Measurements from ENCODE around the gene DNAAF5.
"Not testable (repeated sequence)": the region's sequence is repeated elsewhere in the genome, so short reads cannot be mapped to it uniquely, and the experiment has no call there.

DNAAF5 gene

DNA sequence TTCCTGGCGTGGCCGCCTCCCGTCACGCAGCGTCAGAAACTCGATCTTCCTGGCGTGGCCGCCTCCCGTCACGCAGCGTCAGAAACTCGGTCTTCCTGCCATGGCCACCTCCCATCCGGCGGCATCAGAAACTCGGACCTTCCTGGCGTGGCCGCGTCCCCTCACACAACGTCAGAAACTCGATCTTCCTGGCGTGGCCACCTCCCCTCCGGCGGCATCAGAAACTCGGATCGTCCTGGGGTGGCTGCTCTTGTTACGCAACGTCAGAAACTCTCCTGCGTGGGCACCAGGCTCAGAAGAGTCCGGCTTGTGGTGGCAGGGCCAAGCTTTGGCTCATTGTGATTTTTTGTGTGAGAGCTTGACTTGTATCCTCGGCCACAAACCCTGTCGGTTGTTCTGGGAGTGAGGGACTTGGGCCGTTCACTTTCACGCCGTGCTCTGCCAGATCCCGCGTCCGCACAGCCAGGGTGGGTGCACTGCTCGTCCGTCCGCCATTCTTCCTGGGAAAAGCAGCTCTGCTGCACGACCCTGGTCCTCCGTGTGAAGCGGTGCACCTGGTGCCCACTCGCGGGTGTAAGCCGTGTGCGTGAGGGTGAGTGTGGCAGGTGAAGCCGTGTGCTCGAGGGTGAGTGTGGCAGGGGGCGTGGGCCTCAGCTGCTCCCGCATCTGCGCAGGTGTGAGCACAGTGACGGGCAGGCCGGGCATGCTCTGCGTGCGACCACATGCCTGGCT lies 56.4 kb downstream of the DNAAF5 start:
- DNase-seq (ENCODE audit: low read depth), result no peak

DNA sequence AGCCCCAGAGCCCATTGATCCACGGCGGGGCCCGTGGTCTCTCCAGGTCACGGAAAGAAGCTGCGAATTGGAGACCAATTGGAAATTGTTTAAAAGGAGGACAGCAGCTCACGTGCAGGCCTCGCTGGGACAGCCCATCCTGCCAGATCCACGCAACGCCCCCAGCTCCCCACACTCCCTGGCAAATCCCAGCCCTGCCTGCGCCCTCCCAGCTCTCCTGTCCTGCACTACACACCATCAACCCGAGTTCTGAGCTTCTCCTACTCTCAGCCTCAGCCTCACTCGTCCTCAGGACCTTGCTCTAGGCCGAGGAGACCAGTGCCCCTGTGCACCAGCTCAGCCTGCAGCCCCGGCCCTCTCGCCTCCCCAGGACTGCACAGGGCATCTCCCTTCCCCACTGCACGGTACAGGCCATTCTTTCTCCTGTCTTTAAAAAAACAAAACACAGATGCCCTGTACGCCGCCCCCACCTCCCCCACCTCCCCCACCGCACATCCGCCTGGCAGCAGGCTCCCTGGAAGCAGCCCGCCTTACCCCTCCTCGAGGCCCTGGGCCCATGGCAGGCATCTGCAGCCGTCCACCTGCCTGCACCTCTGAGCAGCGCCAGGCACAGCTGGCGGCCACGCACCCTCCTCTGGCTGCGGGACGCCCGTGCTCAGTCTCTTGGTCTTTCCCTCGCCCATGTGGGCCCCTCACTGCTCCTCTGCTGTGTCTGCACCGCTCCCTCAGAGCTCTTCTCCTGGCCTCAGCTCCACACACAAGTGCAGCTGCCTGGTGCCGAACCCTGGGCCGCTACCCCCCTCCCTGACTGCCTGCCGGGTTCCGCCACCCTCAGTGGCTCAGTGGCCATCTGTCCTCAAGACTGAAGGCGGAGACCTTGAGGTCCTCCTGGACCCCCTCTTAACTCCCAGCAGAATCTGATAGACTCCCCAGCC lies 57.3 kb downstream of the DNAAF5 start:
- no peak for DNase-seq (ENCODE audit: low read depth)

DNA sequence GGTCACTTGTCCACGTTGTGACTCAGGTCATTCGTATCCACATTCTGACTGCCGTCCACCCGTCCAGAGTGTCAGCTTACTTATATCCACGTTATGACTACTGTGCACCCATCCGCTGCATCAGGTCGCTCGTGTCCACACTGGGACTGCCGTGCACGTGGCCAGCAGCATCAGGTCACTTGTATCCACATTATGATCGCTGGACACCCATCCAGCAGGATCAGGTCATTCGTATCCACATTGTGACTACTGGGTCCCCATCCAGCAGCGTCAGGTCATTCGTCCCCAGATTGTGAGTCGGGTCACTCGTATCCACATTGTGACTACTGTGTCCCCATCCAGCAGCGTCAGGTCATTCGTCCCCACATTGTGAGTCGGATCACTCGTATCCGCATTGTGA lies 58.5 kb downstream of the DNAAF5 start:
- DNase-seq (ENCODE audit: low read depth), result no peak

DNA sequence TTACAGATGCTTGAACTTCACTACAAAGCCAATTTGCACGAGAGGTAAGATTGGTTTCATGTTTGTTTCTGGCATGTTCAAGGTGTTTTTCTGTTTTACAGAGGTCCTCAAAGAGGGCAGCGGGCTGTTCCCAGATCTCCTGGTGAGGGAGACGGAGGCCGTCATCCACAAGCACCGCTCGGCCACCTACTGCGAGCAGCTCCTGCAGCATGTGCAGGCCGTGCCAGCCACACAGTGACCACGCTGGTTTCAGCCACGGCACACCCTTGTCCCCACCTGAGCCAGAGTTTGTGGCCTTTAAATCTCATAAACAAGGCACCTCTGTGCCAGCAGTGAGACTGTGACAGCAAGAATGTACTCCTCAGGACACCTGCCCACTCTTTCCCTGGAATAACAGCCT lies 58.9 kb downstream of the DNAAF5 start:
- no peak for DNase-seq (ENCODE audit: low read depth)

DNA sequence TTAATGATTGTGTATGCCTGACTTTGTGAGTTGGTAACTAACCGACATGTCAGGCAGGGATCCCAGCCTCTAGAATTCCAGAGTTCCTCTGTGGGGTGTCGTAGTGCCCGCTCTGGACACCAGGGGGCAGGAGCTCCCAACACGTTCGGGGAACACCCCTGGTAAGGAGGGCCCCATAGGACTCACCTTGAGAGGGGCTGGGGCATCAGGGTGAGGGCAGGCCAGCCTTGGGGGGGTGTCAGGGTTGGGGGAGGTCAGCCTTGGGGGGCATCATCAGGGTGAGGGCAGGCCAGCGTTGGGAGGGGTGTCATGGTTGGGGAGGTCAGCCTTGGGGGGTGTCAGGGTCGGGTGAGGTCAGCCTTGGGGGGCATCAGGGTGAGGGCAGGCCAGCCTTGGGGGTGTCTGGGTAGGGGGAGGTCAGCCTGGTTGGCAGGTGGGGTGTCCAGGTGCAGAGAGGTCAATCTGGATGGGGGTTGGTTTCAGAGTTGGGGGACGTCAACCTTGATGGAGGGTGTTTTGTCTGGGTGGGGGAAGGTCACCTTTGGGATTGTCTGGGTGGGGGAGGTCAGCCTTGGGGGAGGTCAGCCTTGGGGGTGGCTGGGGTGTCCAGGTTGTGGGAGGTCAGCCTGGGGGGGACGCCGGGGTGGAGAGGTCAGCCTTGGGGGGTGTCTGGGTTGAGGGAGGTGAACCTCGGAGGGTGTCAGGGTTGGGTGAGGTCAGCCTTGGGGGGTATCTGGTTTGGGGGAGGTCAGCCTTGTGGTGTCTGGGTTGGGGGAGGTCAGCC lies 60.2 kb downstream of the DNAAF5 start:
- no peak for DNase-seq (ENCODE audit: low read depth)

DNA sequence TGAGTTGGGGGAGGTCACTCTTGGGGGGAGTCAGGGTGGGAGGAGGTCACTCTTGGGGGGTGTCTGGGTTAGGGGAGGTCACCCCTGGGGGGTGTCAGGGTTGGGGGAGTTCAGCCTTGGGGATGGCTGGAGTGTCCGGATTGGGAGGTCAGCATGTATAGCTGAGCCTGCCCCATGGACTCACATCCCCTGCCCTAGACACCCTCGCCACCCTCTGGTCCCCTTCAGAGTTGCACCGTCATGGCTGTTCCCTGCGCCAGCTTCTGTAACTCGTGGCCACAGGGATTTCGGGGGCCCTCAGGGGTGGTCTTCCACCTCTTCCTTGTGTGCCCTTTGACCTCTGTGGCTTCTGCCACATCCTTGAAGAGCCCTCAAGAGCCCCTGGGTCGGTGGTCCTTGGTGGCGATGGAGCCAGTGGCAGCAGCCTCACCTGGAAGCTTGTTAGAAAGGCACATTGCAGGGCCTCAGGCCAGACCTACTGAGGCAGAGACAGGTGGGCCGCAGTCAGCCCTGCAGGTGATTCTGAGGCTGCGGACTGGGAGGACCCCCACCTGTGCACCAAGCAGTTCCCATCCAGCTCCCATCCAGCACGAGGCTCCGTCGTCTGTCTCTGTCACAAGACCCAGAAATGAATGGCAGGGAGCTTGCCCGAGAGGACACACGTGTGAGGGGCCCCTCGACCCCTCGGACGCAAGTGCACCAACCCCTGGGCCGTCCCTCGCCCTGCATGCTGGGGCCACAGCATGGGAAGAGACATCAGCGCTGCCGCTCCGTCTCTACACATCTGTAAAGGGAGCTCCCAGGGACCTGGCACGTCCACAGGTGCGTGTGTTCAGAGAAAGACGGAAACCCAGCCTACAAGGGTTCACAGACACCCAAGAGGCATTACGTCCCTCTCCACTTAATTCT lies 61.1 kb downstream of the DNAAF5 start:
- no peak for DNase-seq (ENCODE audit: low read depth)

DNA sequence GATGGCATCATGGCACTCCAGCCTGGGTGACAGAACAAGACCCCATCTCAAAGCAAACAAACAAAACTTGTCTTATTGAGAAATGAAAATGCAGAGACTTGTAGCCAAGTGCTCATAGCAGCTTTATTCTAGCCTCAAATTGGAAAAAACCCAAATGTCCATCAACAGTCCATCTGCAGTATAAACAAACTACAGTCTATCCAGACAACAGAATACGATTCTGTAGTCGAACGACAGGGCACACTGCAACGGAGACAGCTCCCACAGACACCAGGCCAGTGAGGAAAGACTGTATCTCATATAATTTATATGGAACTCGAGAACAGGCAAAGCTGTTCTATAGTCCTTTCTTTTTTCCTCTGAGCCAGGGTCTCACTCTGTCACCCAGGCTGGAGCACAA lies 65.0 kb downstream of the DNAAF5 start:
- no peak for DNase-seq (ENCODE audit: low read depth)

DNA sequence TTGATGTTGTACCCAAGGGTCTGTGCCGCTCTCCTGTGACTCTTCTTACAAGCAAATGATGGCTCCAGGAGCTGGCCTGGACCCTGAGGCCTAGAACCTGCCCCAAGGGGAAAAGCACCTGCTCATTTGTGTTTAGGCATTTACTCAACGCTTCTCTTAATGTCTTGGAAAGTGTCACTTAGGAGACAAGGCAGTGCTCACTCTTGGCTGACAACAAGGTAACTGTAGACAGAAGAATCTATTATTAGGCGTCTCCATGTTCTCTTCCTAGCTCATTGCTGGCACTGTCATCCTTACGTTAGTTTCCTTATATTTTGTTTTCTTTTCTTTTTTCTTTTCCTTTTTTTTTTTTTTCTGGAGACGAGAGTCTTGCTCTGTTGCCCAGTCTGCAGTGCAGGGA lies 67.7 kb downstream of the DNAAF5 start:
- DNase-seq (ENCODE audit: low read depth), result no peak

DNA sequence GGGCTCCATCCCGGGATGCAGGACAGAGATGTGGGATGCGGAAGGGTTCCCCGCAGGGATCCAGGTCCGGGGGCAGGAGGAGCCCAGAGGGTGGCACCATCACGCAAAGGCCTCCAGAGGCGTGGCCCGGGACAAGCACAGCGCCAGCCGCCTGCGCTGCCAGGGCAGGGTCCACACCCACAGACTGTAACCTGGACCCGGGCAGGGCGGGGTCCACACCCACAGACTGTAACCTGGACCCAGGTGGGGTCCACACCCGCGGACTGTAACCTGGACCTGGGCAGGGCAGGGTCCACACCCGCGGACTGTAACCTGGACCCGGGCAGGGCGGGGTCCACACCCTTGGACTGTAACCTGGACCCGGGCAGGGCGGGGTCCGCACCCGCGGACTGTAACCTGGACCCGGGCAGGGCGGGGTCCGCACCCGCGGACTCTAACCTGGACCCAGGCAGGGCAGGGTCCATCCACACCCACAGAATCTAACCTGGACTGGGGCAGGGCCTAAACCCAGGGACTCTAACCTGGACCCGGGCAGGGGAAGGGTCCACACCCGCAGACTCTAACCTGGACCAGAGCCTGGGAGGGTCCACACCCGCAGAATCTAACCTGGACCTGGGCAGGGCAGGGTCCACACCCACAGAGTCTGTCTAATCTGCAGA lies 68.3 kb downstream of the DNAAF5 start:
- DNase-seq (ENCODE audit: low read depth), result no peak

DNA sequence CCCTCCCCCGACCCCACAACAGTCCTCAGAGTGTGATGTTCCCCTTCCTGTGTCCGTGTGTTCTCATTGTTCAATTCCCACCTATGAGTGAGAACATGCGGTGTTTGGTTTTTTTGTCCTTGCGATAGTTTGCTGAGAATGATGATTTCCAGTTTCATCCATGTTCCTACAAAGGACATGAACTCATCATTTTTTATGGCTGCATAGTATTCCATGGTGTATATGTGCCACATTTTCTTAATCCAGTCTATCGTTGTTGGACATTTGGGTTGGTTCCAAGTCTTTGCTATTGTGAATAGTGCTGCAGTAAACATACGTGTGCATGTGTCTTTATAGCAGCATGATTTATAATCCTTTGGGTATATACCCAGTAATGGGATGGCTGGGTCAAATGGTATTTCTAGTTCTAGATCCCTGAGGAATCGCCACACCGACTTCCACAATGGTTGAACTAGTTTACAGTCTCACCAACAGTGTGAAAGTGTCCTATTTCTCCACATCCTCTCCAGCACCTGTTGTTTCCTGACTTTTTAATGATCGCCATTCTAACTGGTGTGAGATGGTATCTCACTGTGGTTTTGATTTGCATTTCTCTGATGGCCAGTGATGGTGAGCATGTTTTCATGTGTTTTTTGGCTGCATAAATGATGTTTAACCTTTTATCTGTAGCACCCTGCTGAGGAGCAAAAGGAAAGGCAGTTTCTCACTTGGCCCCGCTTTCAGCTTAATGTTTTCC lies 70.1 kb downstream of the DNAAF5 start:
- DNase-seq (ENCODE audit: low read depth), result not testable (repeated sequence)

DNA sequence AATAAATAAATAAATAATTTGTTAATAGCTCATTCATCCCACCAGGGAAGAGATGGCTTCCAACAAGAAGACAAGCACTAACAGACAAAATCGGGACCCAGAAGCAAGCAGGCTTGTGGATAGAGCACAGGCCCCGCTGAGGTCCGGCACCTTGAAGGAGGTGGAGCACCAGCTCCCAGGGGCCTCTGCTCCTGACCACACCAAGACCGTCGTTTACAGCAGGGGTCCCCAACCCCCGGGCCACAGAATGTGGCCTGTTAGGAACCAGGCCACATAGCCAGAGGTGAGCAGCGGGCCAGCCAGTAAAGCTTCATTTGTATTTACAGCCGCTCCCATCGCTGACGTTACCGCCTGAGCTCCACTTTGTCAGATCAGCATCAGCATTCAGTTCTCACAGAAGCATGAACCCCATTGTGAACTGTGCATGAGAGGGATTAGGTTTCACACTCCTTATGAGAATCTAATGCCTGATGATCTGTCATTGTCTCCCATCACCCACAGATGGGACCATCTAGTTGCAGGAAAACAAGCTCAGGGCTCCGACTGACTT lies 72.5 kb downstream of the DNAAF5 start:
- no peak for DNase-seq (ENCODE audit: low read depth)

DNA sequence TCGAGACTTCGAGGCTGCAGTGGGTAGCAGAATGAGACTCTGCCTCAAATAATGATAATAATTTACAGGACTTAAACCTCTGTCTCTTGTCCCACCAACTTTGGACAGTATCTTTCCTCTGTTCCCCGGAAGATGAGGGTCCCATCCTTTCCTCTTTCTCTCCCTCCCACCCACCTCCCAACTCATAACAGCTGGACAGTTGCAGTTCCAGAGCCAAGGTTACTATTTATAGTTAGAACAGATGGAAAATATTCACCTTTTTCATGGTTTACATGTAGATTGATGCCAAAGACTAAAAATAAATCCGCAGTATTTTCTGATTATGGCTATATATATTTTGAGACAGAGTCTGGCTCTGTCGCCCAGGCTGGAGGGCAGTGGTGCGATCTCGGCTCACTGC lies 74.2 kb downstream of the DNAAF5 start:
- DNase-seq (ENCODE audit: low read depth), result no peak

DNA sequence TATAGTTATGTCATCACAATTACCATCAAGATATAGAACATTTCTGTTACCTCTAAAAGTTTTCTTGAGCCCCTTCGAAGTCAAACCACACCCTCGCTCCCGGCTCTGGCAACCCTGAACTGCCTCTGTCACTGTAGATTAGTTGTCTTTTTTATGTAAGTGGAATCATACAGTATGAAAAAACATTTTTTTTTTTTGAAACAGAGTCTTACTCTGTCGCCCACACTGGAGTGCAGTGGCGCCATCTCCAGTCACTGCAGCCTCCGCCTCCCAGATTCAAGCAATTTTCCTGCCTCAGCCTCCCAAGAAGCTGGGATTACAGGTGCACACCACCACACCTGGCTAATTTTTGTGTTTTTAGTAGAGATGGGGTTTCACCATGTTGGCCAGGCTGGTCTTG lies 74.9 kb downstream of the DNAAF5 start:
- not testable (repeated sequence) for DNase-seq (ENCODE audit: low read depth)

DNA sequence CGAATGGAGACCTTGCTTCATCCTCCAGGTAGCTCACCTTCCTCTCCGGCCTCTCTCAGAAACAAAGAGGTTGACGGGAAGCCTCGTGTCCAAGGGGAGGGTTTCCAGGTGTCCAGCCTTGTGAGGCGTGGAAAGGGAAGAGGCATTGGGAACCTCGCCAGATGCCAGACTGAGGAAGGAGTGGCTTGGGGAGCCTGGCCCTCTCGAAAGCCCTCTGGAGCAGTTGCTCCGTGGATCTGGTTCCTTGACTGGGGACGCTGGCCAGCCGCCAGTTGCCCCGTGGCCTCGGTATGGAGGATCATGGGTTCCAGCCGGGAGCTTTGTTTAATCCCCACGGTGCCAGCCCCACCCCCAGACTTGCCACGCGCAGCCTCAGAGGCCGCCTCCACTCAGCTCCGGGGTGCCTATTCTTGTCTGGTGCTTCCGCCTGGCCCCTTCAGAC lies 75.5 kb downstream of the DNAAF5 start:
- no peak for DNase-seq (ENCODE audit: low read depth)

DNA sequence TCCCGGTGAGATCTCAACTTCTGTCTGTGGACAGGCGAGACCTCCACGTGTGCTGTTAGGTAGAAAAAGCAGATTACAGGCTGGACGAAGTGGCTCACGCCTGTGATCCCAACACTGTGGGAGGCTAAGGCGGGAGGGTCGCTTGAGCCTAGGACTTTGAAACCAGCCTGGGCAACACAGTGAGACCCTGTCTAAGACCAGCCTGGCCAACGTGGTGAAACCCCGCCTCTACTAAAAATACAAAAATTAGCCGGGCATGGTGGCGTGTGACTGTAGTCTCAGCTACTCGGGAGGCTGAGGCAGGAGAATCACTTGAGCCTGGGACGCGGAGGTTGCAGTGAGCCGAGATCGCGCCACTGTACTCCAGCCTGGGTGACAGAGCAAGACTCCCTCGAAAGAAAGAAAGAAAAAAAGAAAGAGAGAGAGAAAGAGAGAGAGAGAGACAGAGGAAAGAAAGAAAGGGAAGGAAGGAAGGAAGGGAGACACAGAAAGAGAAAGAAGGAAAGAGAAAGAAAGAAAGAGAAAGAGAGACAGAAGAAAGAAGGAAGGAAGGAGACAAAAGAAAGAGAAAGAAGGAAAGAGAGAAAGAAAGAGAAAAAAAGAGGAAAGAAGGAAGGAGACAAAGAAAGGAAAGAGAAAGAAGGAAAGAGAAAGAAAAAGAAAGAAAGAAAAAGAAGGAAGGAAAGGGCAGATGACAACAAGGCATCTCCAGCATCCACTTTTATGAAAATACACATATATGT lies 76.2 kb downstream of the DNAAF5 start:
- DNase-seq (ENCODE audit: low read depth), result no peak

DNA sequence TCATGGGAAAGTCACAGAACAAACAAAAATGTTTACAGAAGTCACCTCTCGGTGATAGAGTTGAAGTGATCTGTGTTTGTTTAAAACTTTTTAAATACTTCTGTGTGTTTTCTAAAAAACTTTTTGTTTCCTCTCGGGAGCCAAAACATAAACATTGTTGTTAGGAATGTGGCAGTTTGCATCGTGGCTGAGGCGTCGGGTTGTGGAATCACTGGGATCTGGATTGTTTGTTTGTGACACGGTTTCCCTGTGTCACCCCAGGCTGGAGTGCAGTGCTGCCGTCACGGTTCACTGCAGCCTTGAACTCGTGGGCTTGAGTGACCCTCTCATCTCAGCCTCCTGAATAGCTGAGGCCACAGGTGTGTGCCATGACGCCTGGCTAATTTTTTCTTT lies 76.7 kb downstream of the DNAAF5 start:
- DNase-seq (ENCODE audit: low read depth), result no peak

DNA sequence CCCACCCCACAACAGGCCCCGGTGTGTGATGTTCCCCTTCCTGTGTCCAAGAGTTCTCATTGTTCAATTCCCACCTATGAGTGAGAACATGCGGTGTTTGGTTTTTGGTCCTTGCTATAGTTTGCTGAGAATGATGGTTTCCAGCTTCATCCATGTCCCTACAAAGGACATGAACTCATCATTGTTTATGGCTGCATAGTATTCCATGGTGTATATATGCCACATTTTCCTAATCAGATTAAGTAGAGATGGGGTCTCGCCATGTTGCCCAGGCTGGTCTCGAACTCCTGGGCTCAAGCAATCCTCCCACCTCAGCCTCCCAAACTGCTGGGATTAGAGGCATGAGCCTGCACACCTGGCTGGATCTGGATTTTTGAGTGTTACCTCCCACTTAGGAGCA lies 77.3 kb downstream of the DNAAF5 start:
- DNase-seq (ENCODE audit: low read depth), result not testable (repeated sequence)

DNA sequence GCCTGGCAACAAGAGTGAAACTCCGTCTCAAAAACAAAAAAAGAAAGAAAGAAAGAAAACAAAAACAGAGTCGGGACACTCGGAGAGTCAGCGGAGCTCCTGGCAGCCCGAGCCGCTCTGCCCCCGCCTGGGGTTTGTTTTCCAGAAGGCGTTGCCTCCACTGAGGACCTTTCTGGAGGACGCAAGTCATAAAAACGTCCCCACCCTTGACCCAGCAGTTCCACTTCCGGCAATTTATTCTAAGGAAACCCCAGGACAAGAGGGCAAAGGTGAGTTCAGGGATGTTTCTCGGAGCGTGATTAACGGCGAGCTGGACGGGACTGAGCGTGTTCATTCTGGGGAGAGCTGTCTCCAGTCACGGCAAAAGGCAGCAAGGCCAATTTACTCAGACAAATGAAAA lies 78.8 kb downstream of the DNAAF5 start:
- no peak for DNase-seq (ENCODE audit: low read depth)
